ENCODE data around the gene STAT3.

- no peak for TF ChIP-seq EZH2 (IDR thresholded peaks at IDR 0.05)
- no peak for TF ChIP-seq POLR2AphosphoS5 (IDR thresholded peaks at IDR 0.05; ENCODE audit: borderline replicate concordance, low read depth, low read length)
- no peak for TF ChIP-seq FOXP2 (optimal IDR thresholded peaks at IDR 0.05; ENCODE audit: control extremely low read depth, extremely low read length, insufficient read depth)
Measured at GRCh38 chr17:42407289-42407836, 19.1 kb upstream of the STAT3 start.

Data from SK-N-MC (cell line).